Keratinocyte (primary cell): ENCODE data around the gene TRIM38. TPM values are rescaled to one million over a fixed set of nuclear protein-coding genes. Genes with fewer than 3 reads are reported as not detected.

ENCODE experiments used
- DNase-seq: peaks from one replicate; pipeline ENCODE4 v3.0.0-alpha.2; 2011; ENCODE audit warnings: low read depth, missing footprints, low spot score
- FAIRE-seq: peaks from 2 replicates; lab custom pipeline; 2011; peaks lifted over from hg19 to GRCh38; lab: Jason Lieb, UNC
- H2AFZ ChIP-seq: 2 replicates; pipeline ENCODE4 v1.6.0; 2012; ENCODE audit warnings: low read length, control low read depth, inconsistent platforms; ENCODE audit not compliant: control insufficient read depth
- H3K27ac ChIP-seq: 2 replicates; pipeline ENCODE4 v1.5.1; 2011; ENCODE audit warnings: low read length; ENCODE audit not compliant: control insufficient read depth, insufficient read depth
- H3K27me3 ChIP-seq: 3 replicates; pipeline ENCODE4 v1.6.0; 2011; ENCODE audit warnings: low read length; ENCODE audit not compliant: control insufficient read depth, insufficient read depth; ENCODE audit errors: extremely low read depth
- H3K36me3 ChIP-seq, 2 experiments: 2 replicates in 1 of 2; 3 replicates in 1 of 2; pipeline ENCODE4 v1.5.1; 2011; ENCODE audit warnings: low read length in 2 of 2, mild to moderate bottlenecking in 1 of 2; ENCODE audit not compliant: control insufficient read depth in 2 of 2, insufficient read depth in 2 of 2; ENCODE audit errors: extremely low read depth in 1 of 2
- H3K4me1 ChIP-seq: 3 replicates; pipeline ENCODE4 v1.5.1; 2011; ENCODE audit warnings: low read length; ENCODE audit not compliant: control insufficient read depth, insufficient read depth; ENCODE audit errors: extremely low read depth
- H3K4me2 ChIP-seq: 3 replicates; pipeline ENCODE4 v1.6.0; 2011; ENCODE audit warnings: low read depth, low read length; ENCODE audit not compliant: control insufficient read depth, insufficient read depth; ENCODE audit errors: extremely low read depth
- H3K4me3 ChIP-seq, 3 experiments: fragments of 200-600 bp in 1 of 3; sonication (generic) in 1 of 3; 2 replicates in 2 of 3; 3 replicates in 1 of 3; pipeline ENCODE4 v1.5.1; 2011 to 2016; ENCODE audit warnings: low read length in 3 of 3, mild to moderate bottlenecking in 3 of 3, control low read depth in 2 of 3, inconsistent platforms in 1 of 3, low read depth in 1 of 3, mixed read lengths in 1 of 3, mixed run types in 1 of 3, moderate library complexity in 1 of 3; ENCODE audit not compliant: control insufficient read depth in 2 of 3, insufficient read depth in 2 of 3; ENCODE audit errors: extremely low read depth in 1 of 3
- H3K79me2 ChIP-seq: 2 replicates; pipeline ENCODE4 v1.6.0; 2012; ENCODE audit warnings: low read length; ENCODE audit not compliant: control insufficient read depth, insufficient read depth
- H3K9ac ChIP-seq: 3 replicates; pipeline ENCODE4 v1.6.0; 2011; ENCODE audit warnings: low read length; ENCODE audit not compliant: control insufficient read depth, insufficient read depth; ENCODE audit errors: extremely low read depth
- H3K9me1 ChIP-seq: 3 replicates; pipeline ENCODE4 v1.6.0; 2011; ENCODE audit warnings: low read length; ENCODE audit not compliant: control insufficient read depth, insufficient read depth; ENCODE audit errors: extremely low read depth
- H3K9me3 ChIP-seq: 2 replicates; pipeline ENCODE4 v1.5.1; 2012; ENCODE audit warnings: low read depth, low read length; ENCODE audit not compliant: control insufficient read depth
- H4K20me1 ChIP-seq: 3 replicates; pipeline ENCODE4 v1.6.0; 2011; ENCODE audit warnings: low read length; ENCODE audit not compliant: control insufficient read depth, insufficient read depth; ENCODE audit errors: extremely low read depth
- CTCF ChIP-seq, 3 experiments: IDR thresholded peaks in 1 of 3; conservative IDR thresholded peaks in 1 of 3; optimal IDR thresholded peaks in 1 of 3; 2 replicates in 2 of 3; 3 replicates in 1 of 3; pipeline versions ENCODE3 to v1.5.1; 2011; ENCODE audit warnings: low read length in 3 of 3, mild to moderate bottlenecking in 3 of 3, moderate library complexity in 2 of 3, control low read depth in 1 of 3, inconsistent platforms in 1 of 3; ENCODE audit not compliant: insufficient read depth in 2 of 3; ENCODE audit errors: extremely low read depth in 1 of 3
- EZH2 ChIP-seq: IDR thresholded peaks from one replicate; pipeline ENCODE4 v1.6.1; 2012; ENCODE audit warnings: inconsistent platforms, mild to moderate bottlenecking, low read length, moderate library complexity
- dilution Hi-C: fragments of 300-500 bp; cut with MboI; formaldehyde crosslinking; loops from one replicate; pipeline ENCODE4 v1.7.0; 2020; ENCODE audit warnings: low sequenced_read_pairs; ENCODE audit not compliant: extremely low pct_ligation_motif_present
- polyA plus RNA-seq, 5 experiments: library from polyadenylated mRNA; depleted of rRNA in 3 of 5; stranded (reverse) in 3 of 5; stranded (forward) in 1 of 5; unstranded in 1 of 5; fragments of >200 nt; gene quantifications; 1 replicate in 1 of 5; 2 replicates in 3 of 5; 3 replicates in 1 of 5; pipeline versions ENCODE4 v1.2.1 to v1.2.3, GENCODE V29; 2011 to 2012; ENCODE audit warnings: missing spikeins in 2 of 5, low read depth in 1 of 5, low replicate concordance in 1 of 5
- small RNA-seq, 3 experiments: library from RNA; depleted of rRNA; stranded (forward); fragments of <200 nt; gene quantifications; one replicate each; pipeline ENCODE3, GENCODE V24; 2012; ENCODE audit warnings: low read depth in 3 of 3, low replicate concordance in 1 of 3; ENCODE audit not compliant: insufficient read length in 3 of 3

Gene TRIM38
- polyA plus RNA-seq, 1 donor (not counting 4 experiments of a cell fraction or from before 2014, with no cell fraction given): 7.8 TPM

- no peaks in the 10 kb centered on the region for H3K79me2 ChIP-seq
- TF ChIP-seq EZH2: no peak
- TF ChIP-seq CTCF (optimal IDR thresholded peaks at IDR 0.05 in 1 of 3, IDR thresholded peaks at IDR 0.05 in 1 of 3, conservative IDR thresholded peaks at IDR 0.05 in 1 of 3; ENCODE audit: extremely low read depth in 1 of 3, insufficient read depth in 2 of 3, low read length in 3 of 3): no peak
- peaks cover 12% of the 10 kb centered on the region for H3K4me1 ChIP-seq
- no peaks in the 10 kb centered on the region for H3K27me3 ChIP-seq
- no peaks in the 10 kb centered on the region for H3K9me3 ChIP-seq
- no peaks in the 10 kb centered on the region for H3K36me3 ChIP-seq
- peak overlapping the region; percentile 45 to 84 (median 82) for H3K4me3 ChIP-seq
- H3K9ac ChIP-seq: peak overlapping the region; percentile 77
- H2AFZ ChIP-seq: peak overlapping the region; percentile 64
- DNase-seq (no peak), FAIRE-seq (no peak)
- no peaks in the 10 kb centered on the region for H3K9me1 ChIP-seq
- H3K27ac ChIP-seq: peak overlapping the region; percentile 83
- dilution Hi-C loops: no loop called here
- H3K4me2 ChIP-seq: peak overlapping the region; percentile 91
- H4K20me1 ChIP-seq: no peaks in the 10 kb centered on the region
Measured at GRCh38 chr6:26033941-26034354, 71.3 kb downstream of the TRIM38 start.

GRCh38 chr6:26034905-26035304 lies 72.3 kb downstream of the TRIM38 start:
- Histone ChIP-seq H3K27me3 (no peaks in the 10 kb centered on the region), H3K9ac (no peak overlapping the region), H3K4me3 (no peak overlapping the region), H2AFZ (no peak overlapping the region), H3K27ac (no peak overlapping the region), H3K79me2 (no peaks in the 10 kb centered on the region), H3K9me1 (no peaks in the 10 kb centered on the region), H4K20me1 (no peaks in the 10 kb centered on the region), H3K9me3 (no peaks in the 10 kb centered on the region), H3K4me2 (no peak overlapping the region), H3K36me3 (no peaks in the 10 kb centered on the region), H3K4me1 (peaks cover 12% of the 10 kb centered on the region)
- DNase-seq (no peak), FAIRE-seq (no peak)
- dilution Hi-C loops: no loop called here
- TF ChIP-seq CTCF (optimal IDR thresholded peaks at IDR 0.05 in 1 of 3, IDR thresholded peaks at IDR 0.05 in 1 of 3, conservative IDR thresholded peaks at IDR 0.05 in 1 of 3; ENCODE audit: extremely low read depth in 1 of 3, insufficient read depth in 2 of 3, low read length in 3 of 3): no peak
- TF ChIP-seq EZH2: no peak

Small RNAs within 50 kb of the gene (small RNA-seq; reads per million reads assigned to genes)
- 0 reads per million in 3 experiments for gene HIST1H1PS2

Other genes with a start within 250 kb of the TRIM38 start
- not detected in 3 replicates for gene SLC17A4, start 208.1 kb upstream of the TRIM38 start, polyA plus RNA-seq
- gene SLC17A1, start 130.8 kb upstream of the TRIM38 start, polyA plus RNA-seq: not detected in 3 replicates
- not detected in 3 replicates for gene SLC17A3, start 88.6 kb upstream of the TRIM38 start, polyA plus RNA-seq
- gene SLC17A2, start 32.1 kb upstream of the TRIM38 start, polyA plus RNA-seq: not detected in 3 replicates
- 13.8 to 18.6 TPM (median 18.4 TPM) in 3 replicates for gene HFE, start 124.6 kb downstream of the TRIM38 start, polyA plus RNA-seq